ENCODE data around the gene NKX6-2.

NKX6-2 gene

DNA sequence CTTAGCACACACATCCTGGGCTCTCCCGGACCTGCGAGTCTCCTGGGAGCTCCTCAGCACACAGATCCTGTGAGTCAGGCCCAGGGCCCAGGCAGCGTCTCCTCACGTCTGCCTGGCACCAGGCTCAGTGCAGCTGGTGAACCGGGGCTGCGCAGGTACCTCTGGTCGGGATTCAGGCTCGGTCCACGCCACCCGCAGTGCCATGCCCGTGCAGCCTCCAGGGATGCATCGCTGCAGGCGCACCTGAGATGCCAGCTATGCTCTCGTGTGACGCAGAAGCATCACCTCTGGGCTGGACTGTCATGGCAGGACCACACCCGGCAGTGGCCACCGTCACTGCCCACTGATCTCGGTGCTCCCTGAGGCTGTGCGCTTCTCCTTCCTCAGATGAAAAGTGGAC is 52.0 kb downstream of the NKX6-2 start:
- Histone ChIP-seq H2BK120ac (ENCODE audit: low read depth, low read length) (no peak overlapping the region), H3K9ac (ENCODE audit: low read depth, low read length, poor library complexity) (no peak overlapping the region), H4K8ac (ENCODE audit: low read depth, low read length) (no peak overlapping the region), H3K27ac (replicated peaks; ENCODE audit: low read length) (no peak overlapping the region), H3K18ac (ENCODE audit: low read length) (no peak overlapping the region), H2AFZ (ENCODE audit: low read length) (no peak overlapping the region), H3K4ac (ENCODE audit: low read length) (no peak overlapping the region), H2BK5ac (ENCODE audit: low read length) (no peak overlapping the region), H2BK15ac (ENCODE audit: low read length) (no peak overlapping the region), H3K36me3 (replicated peaks in 1 of 2; ENCODE audit: control insufficient read depth in 2 of 2, insufficient read depth in 2 of 2, low read length in 2 of 2) (no peaks in the 10 kb centered on the region), H3K14ac (ENCODE audit: low read length) (no peak overlapping the region), H4K91ac (ENCODE audit: low read depth, low read length, poor library complexity) (no peak overlapping the region), H3K4me1 (ENCODE audit: control insufficient read depth in 2 of 2, insufficient read depth in 1 of 2, low read depth in 1 of 2, low read length in 2 of 2) (peaks cover 0 to 20% of the 10 kb centered on the region in 2 donors), H3K9me3 (replicated peaks in 1 of 2; ENCODE audit: control insufficient read depth in 2 of 2, insufficient read depth in 1 of 2, low read depth in 1 of 2, low read length in 2 of 2) (no peaks in the 10 kb centered on the region), H2AK5ac (ENCODE audit: low read depth, low read length) (no peak overlapping the region), H2BK12ac (ENCODE audit: low read length) (no peak overlapping the region), H3K4me3 (ENCODE audit: low read length in 2 of 2) (no peak overlapping the region), H3K23ac (ENCODE audit: low read depth, low read length, poor library complexity) (no peak overlapping the region), H3K27me3 (ENCODE audit: control insufficient read depth in 3 of 3, insufficient read depth in 3 of 3, low read depth in 1 of 3, low read length in 3 of 3) (peaks cover 0 to 3% (median 0%) of the 10 kb centered on the region in 3 experiments), H3K79me1 (ENCODE audit: low read depth, low read length) (peaks cover 2% of the 10 kb centered on the region), H3K4me2 (ENCODE audit: insufficient read depth, low read length, poor library complexity, severe bottlenecking) (no peak overlapping the region)
- no CpG with 5 or more reads among the region's 19 CpGs for WGBS, 2 donors (ENCODE audit: extremely low coverage in 2 of 2, insufficient read length in 2 of 2, insufficient replicate concordance in 1 of 2)
- DNase-seq (ENCODE audit: low spot score): no peak

Data from neuronal stem cell (in vitro differentiated cells).